ENCODE data around the gene LTBP1. TPM values are rescaled to one million over a fixed set of nuclear protein-coding genes. Genes with fewer than 3 reads are reported as not detected.

Gene LTBP1
- total RNA-seq, 1 donor from 2014 or later: 3.9 TPM

DNA sequence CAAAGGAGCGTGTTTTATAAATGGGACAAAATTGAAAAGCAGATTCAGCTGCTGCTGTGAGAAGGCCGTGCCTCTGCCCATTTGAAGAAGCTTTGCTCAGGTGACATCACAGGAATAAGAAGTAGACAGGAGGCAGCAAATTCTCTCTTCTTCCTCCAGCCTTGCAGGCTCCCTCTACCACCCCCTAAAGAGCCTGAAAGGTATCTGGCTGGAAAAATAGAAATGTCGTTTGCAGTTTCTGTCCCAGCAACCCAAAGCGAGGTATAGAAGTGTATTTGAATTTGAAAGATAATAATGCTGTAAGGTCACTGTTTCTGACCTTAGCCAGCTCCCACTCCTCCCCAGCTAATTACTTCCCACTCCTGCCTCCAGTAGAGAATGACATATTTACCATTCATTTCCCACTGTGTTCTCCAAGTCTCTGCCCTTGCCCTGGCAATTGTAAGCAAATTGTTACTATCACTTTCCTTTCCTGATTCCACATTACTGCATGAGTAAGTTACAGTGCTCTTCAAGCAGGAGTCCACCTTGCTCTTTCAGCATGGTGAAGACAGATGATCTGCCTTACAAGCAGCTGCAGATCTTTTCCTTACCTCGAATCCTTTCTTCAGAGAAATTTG lies 472.9 kb downstream of the LTBP1 start:
- no peaks in the 10 kb centered on the region for H3K4me1 Mint-ChIP-seq (ENCODE audit: low read depth, unreplicated experiment)
- H3K36me3 Mint-ChIP-seq (ENCODE audit: unreplicated experiment): no peaks in the 10 kb centered on the region
- no peak overlapping the region for H3K4me3 Mint-ChIP-seq (ENCODE audit: unreplicated experiment)
- peaks cover 2% of the 10 kb centered on the region for H3K9me3 Mint-ChIP-seq (ENCODE audit: unreplicated experiment)
- DNase-seq: no peak
- TF ChIP-seq, protein P1, sequence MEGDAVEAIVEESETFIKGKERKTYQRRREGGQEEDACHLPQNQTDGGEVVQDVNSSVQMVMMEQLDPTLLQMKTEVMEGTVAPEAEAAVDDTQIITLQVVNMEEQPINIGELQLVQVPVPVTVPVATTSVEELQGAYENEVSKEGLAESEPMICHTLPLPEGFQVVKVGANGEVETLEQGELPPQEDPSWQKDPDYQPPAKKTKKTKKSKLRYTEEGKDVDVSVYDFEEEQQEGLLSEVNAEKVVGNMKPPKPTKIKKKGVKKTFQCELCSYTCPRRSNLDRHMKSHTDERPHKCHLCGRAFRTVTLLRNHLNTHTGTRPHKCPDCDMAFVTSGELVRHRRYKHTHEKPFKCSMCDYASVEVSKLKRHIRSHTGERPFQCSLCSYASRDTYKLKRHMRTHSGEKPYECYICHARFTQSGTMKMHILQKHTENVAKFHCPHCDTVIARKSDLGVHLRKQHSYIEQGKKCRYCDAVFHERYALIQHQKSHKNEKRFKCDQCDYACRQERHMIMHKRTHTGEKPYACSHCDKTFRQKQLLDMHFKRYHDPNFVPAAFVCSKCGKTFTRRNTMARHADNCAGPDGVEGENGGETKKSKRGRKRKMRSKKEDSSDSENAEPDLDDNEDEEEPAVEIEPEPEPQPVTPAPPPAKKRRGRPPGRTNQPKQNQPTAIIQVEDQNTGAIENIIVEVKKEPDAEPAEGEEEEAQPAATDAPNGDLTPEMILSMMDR (IDR thresholded peaks at IDR 0.05; ENCODE audit: partially characterized antibody, unreplicated experiment): no peak
- no peak overlapping the region for H3K27ac Mint-ChIP-seq (ENCODE audit: unreplicated experiment)
- peaks cover 2% of the 10 kb centered on the region for H3K27me3 Mint-ChIP-seq (ENCODE audit: unreplicated experiment)

DNA sequence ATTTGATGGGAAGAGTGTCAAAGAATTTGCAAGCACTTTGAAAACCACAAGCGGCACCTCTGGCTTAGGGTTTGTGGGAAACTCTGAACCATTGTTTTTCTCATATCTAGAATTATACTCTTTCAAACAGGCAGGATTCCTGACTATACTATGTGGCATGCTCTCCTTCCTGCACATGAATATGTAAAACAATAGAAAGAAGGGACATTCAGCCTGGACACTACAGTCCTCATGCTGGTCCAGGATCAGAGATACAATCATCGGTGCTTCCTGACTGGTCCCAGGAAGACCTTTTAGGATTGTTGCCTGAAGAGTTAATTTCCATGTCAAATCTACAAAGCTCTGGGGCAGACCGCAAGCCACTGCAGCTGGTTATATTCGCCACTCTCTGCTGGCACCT lies 474.0 kb downstream of the LTBP1 start:
- H3K27ac Mint-ChIP-seq (ENCODE audit: unreplicated experiment): no peak overlapping the region
- no peaks in the 10 kb centered on the region for H3K36me3 Mint-ChIP-seq (ENCODE audit: unreplicated experiment)
- peaks cover 2% of the 10 kb centered on the region for H3K9me3 Mint-ChIP-seq (ENCODE audit: unreplicated experiment)
- no peak overlapping the region for H3K4me3 Mint-ChIP-seq (ENCODE audit: unreplicated experiment)
- DNase-seq: no peak
- H3K27me3 Mint-ChIP-seq (ENCODE audit: unreplicated experiment): peaks cover 2% of the 10 kb centered on the region
- H3K4me1 Mint-ChIP-seq (ENCODE audit: low read depth, unreplicated experiment): no peaks in the 10 kb centered on the region
- TF ChIP-seq, protein P1 (IDR thresholded peaks at IDR 0.05; ENCODE audit: partially characterized antibody, unreplicated experiment): no peak

DNA sequence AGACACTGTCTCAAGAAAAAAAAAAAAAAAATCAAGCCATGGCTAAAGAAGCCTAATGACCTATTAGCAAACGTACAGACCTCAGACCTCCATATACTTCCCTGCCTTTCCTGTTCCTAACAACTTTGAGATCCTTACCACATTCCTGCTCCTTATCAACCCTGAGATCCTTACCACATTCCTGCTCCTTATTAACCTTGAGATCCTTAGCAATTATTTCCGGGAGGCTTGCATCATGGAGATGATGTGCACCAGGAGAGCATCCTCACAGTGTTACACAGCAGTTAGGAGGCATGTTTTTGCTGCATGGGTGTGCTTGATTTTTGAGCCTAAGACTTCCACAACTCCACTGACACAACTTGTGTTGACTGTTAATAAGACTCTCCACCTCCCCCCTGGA lies 475.1 kb downstream of the LTBP1 start:
- Mint-ChIP-seq H3K27ac (ENCODE audit: unreplicated experiment) (no peak overlapping the region), H3K4me1 (ENCODE audit: low read depth, unreplicated experiment) (no peaks in the 10 kb centered on the region)

DNA sequence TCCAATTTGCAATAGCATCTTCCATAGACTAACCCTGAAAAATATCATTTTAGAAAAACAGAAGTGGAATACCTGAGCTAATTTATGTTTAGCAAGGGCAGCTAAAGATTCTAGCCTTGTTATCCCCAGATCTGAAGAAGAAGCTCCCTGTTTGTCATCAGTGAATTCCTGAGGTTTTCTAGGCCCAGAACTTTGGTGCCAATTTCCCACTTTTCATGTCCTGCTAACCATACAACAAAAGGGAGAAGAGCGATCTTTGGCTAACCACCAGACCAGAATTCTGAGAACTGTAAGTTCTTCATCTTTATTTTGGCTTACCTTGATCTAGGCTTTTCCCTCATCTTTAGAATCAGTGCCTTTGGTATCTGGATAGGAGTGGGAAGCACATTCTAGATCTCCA lies 478.4 kb downstream of the LTBP1 start:
- Mint-ChIP-seq H3K9me3 (ENCODE audit: unreplicated experiment) (no peaks in the 10 kb centered on the region), H3K36me3 (ENCODE audit: unreplicated experiment) (no peaks in the 10 kb centered on the region), H3K27ac (ENCODE audit: unreplicated experiment) (no peak overlapping the region), H3K27me3 (ENCODE audit: unreplicated experiment) (peaks cover 2% of the 10 kb centered on the region), H3K4me3 (ENCODE audit: unreplicated experiment) (no peak overlapping the region), H3K4me1 (ENCODE audit: low read depth, unreplicated experiment) (no peaks in the 10 kb centered on the region)
- no peak for DNase-seq
- TF ChIP-seq, protein P1 (IDR thresholded peaks at IDR 0.05; ENCODE audit: partially characterized antibody, unreplicated experiment): no peak

More for the DNA sequence above, 475.1 kb downstream of the LTBP1 start:
- H3K4me3 Mint-ChIP-seq (ENCODE audit: unreplicated experiment): no peak overlapping the region
- DNase-seq: no peak
- peaks cover 2% of the 10 kb centered on the region for H3K27me3 Mint-ChIP-seq (ENCODE audit: unreplicated experiment)
- TF ChIP-seq, protein P1 (IDR thresholded peaks at IDR 0.05; ENCODE audit: partially characterized antibody, unreplicated experiment): no peak
- no peaks in the 10 kb centered on the region for H3K36me3 Mint-ChIP-seq (ENCODE audit: unreplicated experiment)
- peaks cover 2% of the 10 kb centered on the region for H3K9me3 Mint-ChIP-seq (ENCODE audit: unreplicated experiment)

DNA sequence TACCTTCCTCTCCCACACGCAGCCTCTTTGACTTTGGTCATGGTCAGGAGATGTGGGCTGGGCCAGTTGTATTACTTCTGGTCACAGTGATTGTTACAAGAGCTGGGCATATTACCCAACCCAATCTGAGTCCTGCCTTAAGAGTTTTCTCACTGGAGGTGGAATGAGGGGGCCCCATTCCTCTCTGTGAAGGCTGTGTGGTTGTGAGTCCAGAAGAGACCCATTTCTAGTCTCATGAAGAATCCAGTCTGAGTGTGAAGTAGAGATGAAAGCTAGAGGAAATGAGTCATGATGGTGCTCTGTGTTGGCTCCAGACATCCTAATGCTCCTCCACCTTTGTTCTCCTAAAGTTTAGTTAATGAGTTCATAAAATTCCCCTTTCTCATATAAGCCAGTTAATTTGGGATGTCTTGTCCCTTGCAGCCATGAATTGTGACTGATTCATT lies 478.9 kb downstream of the LTBP1 start:
- Mint-ChIP-seq H3K27ac (ENCODE audit: unreplicated experiment) (no peak overlapping the region), H3K9me3 (ENCODE audit: unreplicated experiment) (no peaks in the 10 kb centered on the region), H3K4me1 (ENCODE audit: low read depth, unreplicated experiment) (no peaks in the 10 kb centered on the region), H3K36me3 (ENCODE audit: unreplicated experiment) (no peaks in the 10 kb centered on the region), H3K4me3 (ENCODE audit: unreplicated experiment) (no peak overlapping the region), H3K27me3 (ENCODE audit: unreplicated experiment) (peaks cover 2% of the 10 kb centered on the region)
- DNase-seq: no peak
- TF ChIP-seq, protein P1 (IDR thresholded peaks at IDR 0.05; ENCODE audit: partially characterized antibody, unreplicated experiment): no peak

Measured in glutamatergic neuron (in vitro differentiated cells).